DMS53 (cell line): ENCODE data around the gene PTGR2.
A peak's percentile ranks its signal among the peaks of the same experiment; 100 is the strongest.
"Not testable (repeated sequence)": the region's sequence is repeated elsewhere in the genome, so short reads cannot be mapped to it uniquely, and the experiment has no call there.

Experiments used
- DNase-seq: peaks from one replicate; lab custom pipeline; 2025; lab: John Stamatoyannopoulos, UW

PTGR2 gene

DNA sequence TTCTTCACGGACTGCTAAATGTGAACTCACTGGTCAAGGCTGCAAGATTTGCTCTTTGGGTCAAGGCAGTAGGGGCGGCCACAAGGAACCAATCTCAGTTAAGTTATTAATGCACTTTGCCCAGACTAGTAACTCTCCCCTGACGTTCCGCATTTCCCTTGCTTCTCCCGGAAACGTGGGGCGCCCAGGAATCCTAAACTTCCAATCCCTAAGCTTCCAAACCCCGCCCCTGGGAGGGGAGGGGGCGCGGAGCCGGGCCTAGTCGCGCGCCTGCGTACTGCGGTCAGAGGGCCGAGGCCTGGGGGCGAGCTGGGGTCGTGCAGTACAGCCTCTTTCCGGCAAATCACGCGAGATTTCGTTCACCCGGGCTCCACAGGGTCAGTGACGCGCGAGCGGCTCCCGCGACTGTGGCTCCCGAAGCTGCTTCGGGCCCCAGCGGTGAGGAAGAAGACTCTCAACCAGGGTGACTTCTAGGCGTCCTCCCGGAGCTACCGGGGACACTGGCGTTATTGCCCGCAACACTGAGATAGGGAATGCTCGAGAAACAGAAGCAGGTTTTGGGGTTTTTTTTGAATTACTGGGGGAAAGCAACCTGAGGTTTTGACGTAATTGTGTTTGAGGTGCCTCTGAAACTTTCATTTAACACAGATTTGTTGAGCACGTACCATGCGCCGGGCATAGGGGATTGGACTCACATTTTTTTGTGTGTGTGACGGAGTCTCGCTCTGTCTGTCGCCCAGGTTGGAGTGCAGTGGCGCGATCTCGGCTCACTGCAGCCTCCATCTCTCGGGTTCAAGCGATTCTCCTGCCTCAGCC lies at the start of gene PTGR2:
PTGR2 (plus strand) TSS at position 265 of the 816 bp plus-strand sequence. CDS start 7,032 bp downstream, outside the sequence.
- peak; percentile 96 for DNase-seq

DNA sequence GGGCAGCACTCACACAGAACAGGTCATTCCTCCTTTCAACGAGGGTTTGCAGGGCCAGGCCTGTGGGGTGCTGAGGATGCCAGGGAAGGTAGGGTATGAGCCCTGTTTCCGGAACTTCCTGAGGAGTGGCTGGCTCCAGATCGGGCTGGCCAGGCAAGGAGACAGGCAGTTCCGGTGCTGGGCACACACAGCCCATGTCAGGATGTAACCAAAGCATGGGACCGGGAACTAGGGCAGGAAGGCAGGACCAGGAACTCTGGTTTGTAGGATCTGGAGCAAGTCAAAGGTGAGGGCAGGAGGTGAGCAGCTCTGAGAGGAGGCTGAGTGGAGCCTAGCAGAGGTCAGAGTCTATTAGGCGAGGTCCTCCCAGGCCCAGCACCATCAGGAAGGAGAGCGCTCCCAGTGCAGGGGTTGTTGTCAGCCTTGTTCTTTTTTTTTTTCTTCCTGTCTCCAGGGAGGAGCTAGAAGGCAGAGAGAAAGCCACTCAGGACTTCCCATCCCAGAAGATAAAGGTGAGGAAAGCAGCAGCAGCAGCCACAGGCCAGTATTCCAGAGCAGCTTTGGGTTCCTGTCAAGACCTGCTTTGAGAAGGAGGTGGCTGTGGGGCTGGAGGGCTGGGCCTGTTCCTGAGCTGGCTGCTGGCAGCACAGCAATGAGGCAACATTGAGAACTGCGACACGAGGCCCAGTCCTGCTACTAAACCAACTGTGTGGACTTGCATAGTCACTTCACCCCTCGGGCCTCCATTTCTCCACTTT lies 49.0 kb upstream of the PTGR2 start:
- no peak for DNase-seq

DNA sequence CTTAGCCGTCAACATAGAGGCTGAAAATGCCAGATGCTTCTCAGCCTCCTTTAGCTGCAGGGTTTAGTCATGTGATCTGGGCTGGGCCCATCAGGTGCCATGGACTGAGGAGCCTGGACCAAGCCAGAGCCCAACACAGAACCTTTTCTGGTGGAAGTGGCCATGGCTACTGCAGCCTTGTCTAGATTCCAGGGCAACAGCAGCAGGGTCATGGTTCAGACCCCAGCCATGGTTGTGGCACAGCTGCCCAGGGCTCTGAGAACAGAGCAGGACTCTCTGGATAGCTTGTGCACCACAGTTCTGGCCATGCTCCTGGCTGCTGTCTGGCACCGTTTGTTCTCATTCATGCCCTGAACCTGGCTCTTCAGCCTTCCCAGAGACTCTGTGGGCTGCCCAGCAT lies 47.0 kb upstream of the PTGR2 start:
- DNase-seq = no peak

GRCh38 chr14:73807457-73807856 lies 44.2 kb upstream of the PTGR2 start:
- DNase-seq = no peak

- DNase-seq = no peak
Measured at GRCh38 chr14:73809391-73809790, 42.2 kb upstream of the PTGR2 start.

DNA sequence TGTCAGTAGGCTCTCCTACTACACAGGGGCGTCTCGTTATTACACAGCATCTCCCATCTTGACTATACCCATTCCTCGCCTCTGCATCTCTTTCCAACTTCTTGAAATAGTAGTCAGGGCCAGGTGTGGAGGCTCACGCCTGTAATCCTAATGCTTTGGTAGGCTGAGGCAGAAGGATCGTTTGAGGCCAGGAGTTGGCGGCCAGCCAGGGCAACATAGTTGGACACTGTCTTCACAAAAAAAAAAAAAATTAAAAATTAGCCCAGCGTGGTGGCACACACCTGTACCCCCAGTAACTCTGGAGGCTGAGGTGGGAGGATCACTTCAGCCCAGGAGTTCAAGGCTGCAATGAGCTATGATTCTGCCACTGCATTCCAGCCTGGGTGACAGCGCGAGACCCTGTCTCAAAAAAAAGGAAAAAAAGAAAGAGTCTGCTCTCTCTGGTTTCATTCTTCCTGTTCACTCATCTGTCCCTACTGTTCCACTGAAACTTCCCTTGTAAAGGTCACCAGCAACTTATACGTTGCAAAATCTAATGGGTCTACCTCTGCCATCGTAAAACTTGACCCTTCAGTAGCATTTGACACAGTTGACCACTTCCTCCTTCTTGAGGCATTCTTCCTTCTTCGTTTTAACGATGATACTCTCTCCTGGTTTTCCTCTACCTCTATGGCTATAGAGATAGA lies 41.0 kb upstream of the PTGR2 start:
- DNase-seq = no peak

- no peak for DNase-seq
Measured at GRCh38 chr14:73811164-73811503, 40.5 kb upstream of the PTGR2 start.

DNA sequence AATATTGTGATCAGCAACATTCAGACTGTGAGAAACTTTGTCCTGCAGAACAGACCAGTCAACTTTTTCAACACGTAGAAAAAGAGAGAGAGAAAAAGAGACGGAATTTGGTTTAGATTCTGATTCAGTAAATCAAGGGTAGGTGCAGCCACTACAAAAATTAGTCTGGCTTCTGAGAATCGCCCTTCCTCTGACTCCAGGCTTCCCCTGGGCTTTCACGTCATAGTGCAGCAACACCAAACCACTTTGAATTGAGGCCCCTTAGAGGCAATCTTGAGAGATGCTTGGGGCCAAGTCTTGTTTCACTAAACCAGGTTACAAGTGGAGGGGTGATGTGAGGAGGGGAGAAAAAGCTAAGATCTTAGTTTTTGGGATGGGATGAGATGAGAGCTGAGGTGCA lies 37.5 kb upstream of the PTGR2 start:
- no peak for DNase-seq

DNA sequence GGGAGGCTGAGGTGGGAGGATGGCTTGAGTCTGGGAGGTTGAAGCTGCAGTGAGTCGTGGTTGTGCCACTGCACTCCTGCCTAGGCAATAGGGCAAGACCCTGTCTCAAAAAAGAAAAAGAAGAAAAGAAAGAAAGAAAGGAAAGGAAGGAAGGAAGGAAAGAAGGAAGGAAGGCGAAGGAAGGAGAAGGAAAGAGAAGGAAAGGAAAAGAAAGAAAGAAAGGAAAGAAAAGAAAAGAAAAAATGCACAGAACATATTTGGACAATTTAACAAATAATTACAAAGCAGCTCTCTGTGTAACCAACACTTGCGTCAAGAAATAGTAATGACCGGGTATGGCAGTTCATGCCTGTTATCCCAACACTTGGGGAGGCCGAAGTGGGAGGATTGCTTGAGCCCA lies 35.8 kb upstream of the PTGR2 start:
- DNase-seq = no peak

GRCh38 chr14:73816393-73816816 lies 35.2 kb upstream of the PTGR2 start:
- no peak for DNase-seq

GRCh38 chr14:73817020-73817655 lies 34.5 kb upstream of the PTGR2 start:
- no peak for DNase-seq

DNA sequence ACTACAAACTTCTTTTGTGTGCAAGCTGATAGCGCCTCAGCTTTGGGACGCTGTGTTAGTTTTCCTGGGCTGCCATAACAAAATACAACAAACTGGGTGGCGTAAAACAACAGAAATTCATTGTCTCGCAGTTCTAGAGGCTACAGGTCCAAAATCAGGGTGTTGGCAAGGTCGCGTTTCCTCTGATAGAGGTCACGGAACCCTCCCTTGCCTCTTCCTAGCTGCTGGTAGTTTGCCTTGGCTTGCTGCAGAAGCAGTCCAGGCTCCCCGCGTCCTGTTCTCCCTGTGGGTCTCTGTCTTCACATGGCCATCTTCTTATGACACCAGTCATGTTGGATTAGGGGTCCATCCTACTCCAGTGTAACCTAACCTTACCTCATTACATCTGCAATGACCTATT lies 32.8 kb upstream of the PTGR2 start:
- no peak for DNase-seq

- no peak for DNase-seq
Measured at GRCh38 chr14:73820631-73821030, 31.0 kb upstream of the PTGR2 start.

DNA sequence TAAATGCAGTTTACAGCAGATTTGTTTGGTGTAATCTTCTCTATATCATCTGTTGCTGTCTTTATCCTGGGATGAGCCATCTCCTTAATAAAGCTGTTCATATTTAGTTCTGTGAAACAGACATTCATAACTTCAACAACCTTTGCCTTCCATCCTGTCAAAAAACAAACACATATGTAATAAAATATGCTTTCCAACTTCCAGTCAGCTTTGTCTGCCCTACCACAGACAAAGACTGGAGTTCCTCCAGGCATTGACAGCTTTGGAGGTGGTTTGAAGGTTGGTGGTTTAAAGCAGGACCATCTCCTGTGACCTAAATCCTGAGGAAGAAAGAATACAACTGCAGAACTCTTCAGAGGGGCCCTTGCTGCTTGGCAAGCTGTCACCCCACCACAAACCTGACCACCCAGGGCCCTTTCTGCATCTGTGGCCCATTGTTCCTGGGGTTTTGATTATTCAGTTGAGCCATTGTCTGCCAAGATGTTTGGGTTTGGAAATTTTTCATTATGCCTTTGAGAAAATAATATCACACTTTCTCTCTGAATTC lies 28.2 kb upstream of the PTGR2 start:
- DNase-seq = no peak

- DNase-seq = no peak
Measured at GRCh38 chr14:73824127-73824526, 27.5 kb upstream of the PTGR2 start.

DNA sequence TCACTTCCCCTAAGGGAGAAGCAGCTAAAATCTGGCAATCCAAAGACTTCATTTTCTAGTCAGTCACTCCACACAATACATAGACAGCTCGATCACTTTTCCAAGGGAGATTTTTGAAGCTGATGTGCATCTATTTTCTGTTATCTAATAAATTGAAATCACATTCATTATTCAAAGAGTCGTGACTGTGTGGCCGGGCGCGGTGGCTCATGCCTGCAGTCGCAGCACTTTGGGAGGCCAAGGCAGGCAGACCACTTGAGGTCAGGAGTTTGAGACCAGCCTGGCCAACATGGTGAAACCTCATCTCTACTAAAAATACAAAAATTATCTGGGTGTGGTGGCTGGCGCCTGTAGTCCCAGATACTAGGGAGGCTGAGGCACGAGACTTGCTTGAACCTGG lies 27.1 kb upstream of the PTGR2 start:
- DNase-seq = no peak

DNA sequence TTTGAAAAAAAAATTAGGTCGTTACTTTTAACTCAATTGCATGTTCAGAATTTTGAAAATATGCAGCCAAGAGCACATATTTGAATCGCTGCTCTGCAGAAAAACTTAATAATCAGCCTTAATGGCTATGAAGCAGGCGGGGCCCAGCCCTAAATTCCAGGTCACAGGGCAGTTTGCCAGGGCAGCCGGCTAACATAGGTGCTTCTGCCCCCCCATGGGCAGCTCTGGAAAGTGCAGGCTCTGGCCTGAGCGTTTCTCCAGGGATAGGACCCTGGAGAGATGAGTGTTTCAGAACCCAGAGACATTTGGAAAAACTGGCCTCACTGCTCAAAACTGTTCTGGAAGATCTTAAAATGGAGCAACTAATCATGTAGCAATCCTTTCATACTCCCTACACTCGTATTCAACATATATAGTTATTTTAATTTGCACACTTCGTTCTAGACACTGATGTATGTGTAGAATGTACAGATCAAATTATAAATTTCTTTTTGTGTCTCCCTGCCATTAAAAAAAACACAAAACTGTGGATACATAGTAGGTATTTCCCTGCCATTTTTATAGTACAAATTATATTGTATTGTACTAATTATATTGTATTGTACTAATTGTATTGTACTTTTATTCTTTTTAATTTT lies 26.0 kb upstream of the PTGR2 start:
- peak; percentile 86 for DNase-seq

GRCh38 chr14:73827190-73827589 lies 24.4 kb upstream of the PTGR2 start:
- DNase-seq = not testable (repeated sequence)

GRCh38 chr14:73829071-73829470 lies 22.6 kb upstream of the PTGR2 start:
- DNase-seq = no peak

DNA sequence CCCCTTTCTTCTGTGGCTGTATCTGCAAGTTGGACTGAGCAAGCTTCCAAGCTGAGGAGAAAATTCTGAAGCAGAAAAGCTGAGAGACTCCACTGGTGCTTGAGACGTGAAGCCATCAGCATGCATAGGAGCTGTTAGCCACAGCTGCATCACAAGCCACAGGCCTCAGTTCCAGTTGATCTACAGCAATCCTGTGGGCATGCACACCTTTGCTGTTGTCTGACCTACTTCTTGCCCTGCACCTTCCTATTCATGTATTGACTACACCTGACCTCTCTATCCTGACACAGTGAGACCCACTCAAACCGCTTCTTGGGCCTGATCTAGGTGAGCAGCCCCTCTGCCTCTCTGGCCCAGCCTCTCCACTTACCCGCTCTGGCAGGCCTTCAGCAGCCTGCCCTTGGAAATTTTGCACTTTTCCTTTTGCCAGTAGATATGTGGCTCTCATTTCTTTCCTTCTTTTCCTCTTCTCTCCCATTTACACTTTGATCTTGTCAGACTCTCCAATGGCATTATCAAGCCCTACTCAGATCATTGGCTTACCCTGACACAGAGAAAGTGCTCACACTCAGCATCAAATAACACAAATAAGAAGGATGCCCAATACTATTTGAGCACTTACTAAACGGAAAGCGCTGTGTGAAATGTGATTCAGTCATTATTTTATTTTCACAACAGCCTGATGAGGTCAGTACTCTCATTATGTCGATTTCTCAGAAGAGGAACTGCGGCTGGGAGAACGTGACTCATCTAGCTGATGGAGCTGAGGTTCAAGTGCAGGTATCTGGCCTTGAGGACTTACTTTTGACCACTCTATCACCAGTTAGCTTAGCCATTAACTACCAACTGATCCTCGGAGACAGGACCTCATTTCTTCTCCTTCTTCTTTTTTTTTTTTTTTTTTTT lies 21.9 kb upstream of the PTGR2 start:
- peak; percentile 44 for DNase-seq

- DNase-seq = no peak
Measured at GRCh38 chr14:73833034-73833433, 18.6 kb upstream of the PTGR2 start.
